Breast epithelium (tissue), 3 donors: ENCODE data around the gene EGFLAM.

Experiments
- POLR2A ChIP-seq: fragments of 450-650 bp; IDR thresholded peaks from one replicate; pipeline ENCODE4 v1.6.1; 2016; ENCODE audit warnings: antibody characterized with exemption, mild to moderate bottlenecking, moderate library complexity
- TF ChIP-seq, protein P1 (sequence below), 3 donors: fragments of 450-650 bp; IDR thresholded peaks; one replicate each; pipeline ENCODE4 v1.5.1; 2016 to 2017; ENCODE audit warnings: antibody characterized with exemption in 3 of 3, mild to moderate bottlenecking in 3 of 3, moderate library complexity in 3 of 3

DNA sequence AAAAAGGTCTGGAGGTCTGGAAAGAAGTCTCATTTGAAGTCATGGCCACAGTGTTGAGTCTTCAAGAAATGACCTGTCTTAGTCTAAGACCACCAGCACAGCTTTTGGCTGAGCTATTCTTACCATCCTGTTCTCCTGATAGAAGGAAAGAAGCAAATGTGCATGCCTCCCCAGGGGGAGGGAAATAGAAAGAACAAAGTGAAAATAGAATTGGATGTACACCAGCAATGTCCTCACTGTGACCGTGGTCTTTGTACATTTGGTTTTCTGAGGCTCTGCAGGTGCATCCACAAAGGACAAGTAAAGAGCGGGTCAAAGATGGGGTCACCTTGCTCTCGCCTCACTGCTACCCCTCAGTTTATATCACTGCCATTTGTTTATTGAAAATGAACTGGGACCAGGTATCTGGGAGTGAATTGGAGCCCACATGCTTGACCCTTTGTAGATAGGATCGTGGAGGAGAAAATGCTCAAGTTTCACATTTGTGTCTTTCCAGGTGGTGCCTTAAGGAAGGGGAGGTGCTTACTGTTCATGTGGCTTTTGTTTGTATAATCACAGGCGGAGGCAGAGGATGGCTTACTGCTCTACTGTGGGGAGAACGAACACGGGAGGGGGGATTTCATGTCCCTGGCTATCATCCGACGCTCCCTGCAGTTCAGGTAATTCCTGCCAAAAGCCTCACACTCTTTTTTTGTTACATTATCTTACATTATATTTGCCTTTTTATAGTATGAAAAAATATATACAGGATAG, 150.3 kb downstream of the EGFLAM start:
- TF ChIP-seq, protein P1, sequence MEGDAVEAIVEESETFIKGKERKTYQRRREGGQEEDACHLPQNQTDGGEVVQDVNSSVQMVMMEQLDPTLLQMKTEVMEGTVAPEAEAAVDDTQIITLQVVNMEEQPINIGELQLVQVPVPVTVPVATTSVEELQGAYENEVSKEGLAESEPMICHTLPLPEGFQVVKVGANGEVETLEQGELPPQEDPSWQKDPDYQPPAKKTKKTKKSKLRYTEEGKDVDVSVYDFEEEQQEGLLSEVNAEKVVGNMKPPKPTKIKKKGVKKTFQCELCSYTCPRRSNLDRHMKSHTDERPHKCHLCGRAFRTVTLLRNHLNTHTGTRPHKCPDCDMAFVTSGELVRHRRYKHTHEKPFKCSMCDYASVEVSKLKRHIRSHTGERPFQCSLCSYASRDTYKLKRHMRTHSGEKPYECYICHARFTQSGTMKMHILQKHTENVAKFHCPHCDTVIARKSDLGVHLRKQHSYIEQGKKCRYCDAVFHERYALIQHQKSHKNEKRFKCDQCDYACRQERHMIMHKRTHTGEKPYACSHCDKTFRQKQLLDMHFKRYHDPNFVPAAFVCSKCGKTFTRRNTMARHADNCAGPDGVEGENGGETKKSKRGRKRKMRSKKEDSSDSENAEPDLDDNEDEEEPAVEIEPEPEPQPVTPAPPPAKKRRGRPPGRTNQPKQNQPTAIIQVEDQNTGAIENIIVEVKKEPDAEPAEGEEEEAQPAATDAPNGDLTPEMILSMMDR (IDR thresholded peaks at IDR 0.05): no peak
- TF ChIP-seq POLR2A: no peak
